Neural cell (in vitro differentiated cells): ENCODE results near the gene SH3BP4.

Experiments
- EP300 ChIP-seq: fragments of 450-650 bp; conservative IDR thresholded peaks from 2 replicates; pipeline ENCODE4 v1.6.1; 2014; ENCODE audit warnings: antibody characterized with exemption, mild to moderate bottlenecking, moderate library complexity; ENCODE audit not compliant: poor library complexity, severe bottlenecking
- EZH2 ChIP-seq: fragments of 200-600, 300-800 bp; shearing (Covaris generic), sonication (generic); IDR thresholded peaks from 2 replicates; pipeline ENCODE4 v1.6.1; 2014; ENCODE audit warnings: antibody characterized with exemption, low read length, borderline replicate concordance, mild to moderate bottlenecking; ENCODE audit not compliant: insufficient read depth, poor library complexity, severe bottlenecking
- MXI1 ChIP-seq: fragments of 450-650 bp; conservative IDR thresholded peaks from 2 replicates; pipeline ENCODE4 v1.6.1; 2014; ENCODE audit warnings: antibody characterized with exemption, mild to moderate bottlenecking; ENCODE audit not compliant: poor library complexity, severe bottlenecking
- POLR2AphosphoS5 ChIP-seq: IDR thresholded peaks from 2 replicates; pipeline ENCODE4 v1.6.1; 2012
- RAD21 ChIP-seq: fragments of 450-650 bp; conservative IDR thresholded peaks from 2 replicates; pipeline ENCODE4 v1.6.1; 2014; ENCODE audit warnings: antibody characterized with exemption, mild to moderate bottlenecking, moderate library complexity
- TAF1 ChIP-seq: IDR thresholded peaks from 2 replicates; pipeline ENCODE4 v1.6.1; 2012; ENCODE audit warnings: low read depth
- TF ChIP-seq, protein P1 (sequence below): fragments of 450-650 bp; IDR thresholded peaks from 2 replicates; pipeline ENCODE4 v1.5.1; 2014; ENCODE audit warnings: antibody characterized with exemption, mild to moderate bottlenecking, moderate library complexity; ENCODE audit not compliant: poor library complexity, severe bottlenecking

DNA sequence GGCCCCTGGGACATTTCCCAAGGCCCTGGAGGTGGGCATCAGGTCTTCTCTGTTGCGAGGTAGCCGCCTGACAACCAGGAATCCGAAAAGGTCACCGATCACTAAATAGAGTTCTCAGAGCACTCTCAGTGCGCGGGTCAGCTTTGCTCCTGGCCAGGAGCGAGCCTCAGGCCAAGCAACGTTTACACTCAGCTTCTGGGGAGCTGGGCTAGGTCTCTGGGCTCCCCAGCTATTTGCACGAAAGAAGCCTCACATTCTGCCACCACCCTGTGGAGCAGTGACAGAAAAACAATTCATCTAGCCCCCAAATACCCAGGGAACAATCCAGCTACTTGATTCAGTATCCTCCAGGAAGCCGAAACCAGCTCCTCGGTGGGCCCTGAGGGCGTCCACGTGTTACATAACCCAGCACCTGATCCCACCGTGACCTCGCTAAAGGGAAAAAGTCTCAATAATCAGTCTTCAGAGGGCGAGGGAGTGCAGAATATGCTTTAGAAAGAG is 3.3 kb downstream of the SH3BP4 start:
- TF ChIP-seq RAD21 (no peak), POLR2AphosphoS5 (no peak), EZH2 (no peak), EP300 (no peak), TAF1 (no peak), MXI1 (no peak)
- TF ChIP-seq, protein P1, sequence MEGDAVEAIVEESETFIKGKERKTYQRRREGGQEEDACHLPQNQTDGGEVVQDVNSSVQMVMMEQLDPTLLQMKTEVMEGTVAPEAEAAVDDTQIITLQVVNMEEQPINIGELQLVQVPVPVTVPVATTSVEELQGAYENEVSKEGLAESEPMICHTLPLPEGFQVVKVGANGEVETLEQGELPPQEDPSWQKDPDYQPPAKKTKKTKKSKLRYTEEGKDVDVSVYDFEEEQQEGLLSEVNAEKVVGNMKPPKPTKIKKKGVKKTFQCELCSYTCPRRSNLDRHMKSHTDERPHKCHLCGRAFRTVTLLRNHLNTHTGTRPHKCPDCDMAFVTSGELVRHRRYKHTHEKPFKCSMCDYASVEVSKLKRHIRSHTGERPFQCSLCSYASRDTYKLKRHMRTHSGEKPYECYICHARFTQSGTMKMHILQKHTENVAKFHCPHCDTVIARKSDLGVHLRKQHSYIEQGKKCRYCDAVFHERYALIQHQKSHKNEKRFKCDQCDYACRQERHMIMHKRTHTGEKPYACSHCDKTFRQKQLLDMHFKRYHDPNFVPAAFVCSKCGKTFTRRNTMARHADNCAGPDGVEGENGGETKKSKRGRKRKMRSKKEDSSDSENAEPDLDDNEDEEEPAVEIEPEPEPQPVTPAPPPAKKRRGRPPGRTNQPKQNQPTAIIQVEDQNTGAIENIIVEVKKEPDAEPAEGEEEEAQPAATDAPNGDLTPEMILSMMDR, result no peak
